Testis (tissue), 3 donors: ENCODE measurements around the gene HSD17B1. TPM values are rescaled to one million over a fixed set of nuclear protein-coding genes. Genes with fewer than 3 reads are reported as not detected.

ENCODE experiments used
- DNase-seq: peaks from one replicate; pipeline ENCODE4 v3.0.0-alpha.2; 2019
- H3K27ac ChIP-seq, 2 donors: fragments of 200-600 bp; sonication (generic); one replicate each; pipeline ENCODE4 v1.5.1; 2019
- H3K27me3 ChIP-seq: fragments of 200-600 bp; sonication (generic); one replicate; pipeline ENCODE4 v1.5.1; 2019
- H3K36me3 ChIP-seq: fragments of 200-600 bp; sonication (generic); one replicate; pipeline ENCODE4 v1.5.1; 2017; ENCODE audit warnings: low read depth; ENCODE audit errors: missing control alignments
- H3K4me1 ChIP-seq: fragments of 200-600 bp; sonication (generic); one replicate; pipeline ENCODE4 v1.5.1; 2019
- H3K4me3 ChIP-seq, 2 donors: fragments of 200-600 bp; sonication (generic); one replicate each; pipeline ENCODE4 v1.5.1; 2017 to 2019
- H3K9me3 ChIP-seq: fragments of 200-600 bp; sonication (generic); one replicate; pipeline ENCODE4 v1.5.1; 2017
- POLR2A ChIP-seq: fragments of 450-650 bp; IDR thresholded peaks from one replicate; pipeline ENCODE4 v1.6.1; 2017; ENCODE audit warnings: antibody characterized with exemption, mild to moderate bottlenecking, moderate library complexity
- WGBS, 2 donors: methylation state at CpG; one replicate each; pipeline ENCODE4 v1.1.5; 2018; 5-methylcytosine and 5-hydroxymethylcytosine counted together
- intact Hi-C: fragments of 100-400 bp; cut with DNase I; formaldehyde crosslinking; loops from one replicate; pipeline ENCODE4 v1.15.1; 2023; ENCODE audit warnings: low total_unique reads
- polyA plus RNA-seq: library from polyadenylated mRNA; stranded (reverse); fragments of 350-450 nt; fragmentation: Illumina TruSeq; extraction: RNeasy Lipid Tissue Mini Kit (QIAGEN cat#74804); gene quantifications from one replicate; pipeline ENCODE4 v1.2.3, GENCODE V29; 2014; ENCODE audit warnings: low read depth, low replicate concordance; ENCODE audit not compliant: insufficient read depth
- total RNA-seq, 2 donors: library from RNA; depleted of rRNA; stranded (reverse); fragments of >200 nt; gene quantifications; one replicate each; pipeline ENCODE4 v1.2.3, GENCODE V29; 2016
- TF ChIP-seq, protein P1 (sequence below), 3 experiments: fragments of 450-650 bp in 2 of 3; fragments of 200-600 bp in 1 of 3; sonication (generic) in 1 of 3; IDR thresholded peaks; one replicate each; pipeline ENCODE4 v1.5.1; 2016 to 2019; ENCODE audit warnings: antibody characterized with exemption in 3 of 3, mild to moderate bottlenecking in 2 of 3, moderate library complexity in 1 of 3

HSD17B1 gene
- total and polyA plus RNA-seq, 3 donors from 2014 or later, result 7.1 to 14.4 (median 13.8) TPM

DNA sequence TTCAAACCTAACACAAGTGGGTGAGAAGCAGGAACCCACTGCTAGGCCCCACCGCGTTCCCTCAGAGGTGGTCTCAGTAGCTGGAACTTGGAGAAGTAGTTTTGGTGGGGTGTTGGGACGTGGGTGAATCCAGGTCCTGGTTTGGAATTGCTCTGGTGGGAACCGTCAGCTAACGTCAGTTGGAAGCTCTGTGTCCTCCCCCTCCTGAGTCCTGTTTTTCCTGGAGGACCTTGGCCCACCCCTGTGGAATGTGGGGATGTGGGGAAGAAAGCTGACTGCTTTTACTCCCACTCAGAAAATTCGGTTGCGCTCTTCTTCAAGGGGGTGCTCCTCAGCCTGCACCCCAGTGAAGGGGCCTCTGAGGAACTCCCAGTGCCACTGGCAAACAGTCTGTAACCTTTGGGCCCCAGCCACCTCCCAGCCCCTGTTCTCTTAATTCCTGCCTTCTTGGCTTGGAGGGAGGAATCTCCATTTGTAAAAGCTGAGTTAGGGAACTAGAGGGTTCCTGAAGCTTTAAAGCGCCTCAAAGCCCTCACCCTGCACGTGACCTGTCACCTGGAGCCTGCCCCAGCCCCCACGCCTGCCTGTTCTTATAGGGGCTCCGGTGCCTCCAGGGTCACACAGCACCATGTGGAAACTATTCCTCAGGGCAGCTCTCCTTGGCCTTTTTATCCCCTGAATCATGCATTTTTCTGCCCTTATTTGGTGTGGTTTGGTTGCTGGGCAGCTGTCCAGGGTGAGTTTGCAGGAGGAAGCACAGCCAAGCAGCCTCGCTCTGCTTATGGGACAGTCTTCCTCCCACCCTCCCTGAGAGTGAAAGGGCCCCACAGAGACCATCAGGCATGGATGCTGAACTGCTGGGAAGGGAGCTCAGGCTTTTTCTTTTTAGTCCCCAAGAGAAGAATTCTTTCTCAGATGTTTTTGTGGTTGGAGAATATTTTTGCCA is 32.9 kb upstream of the HSD17B1 start:
- no peaks in the 10 kb centered on the region for H3K36me3 ChIP-seq

DNA sequence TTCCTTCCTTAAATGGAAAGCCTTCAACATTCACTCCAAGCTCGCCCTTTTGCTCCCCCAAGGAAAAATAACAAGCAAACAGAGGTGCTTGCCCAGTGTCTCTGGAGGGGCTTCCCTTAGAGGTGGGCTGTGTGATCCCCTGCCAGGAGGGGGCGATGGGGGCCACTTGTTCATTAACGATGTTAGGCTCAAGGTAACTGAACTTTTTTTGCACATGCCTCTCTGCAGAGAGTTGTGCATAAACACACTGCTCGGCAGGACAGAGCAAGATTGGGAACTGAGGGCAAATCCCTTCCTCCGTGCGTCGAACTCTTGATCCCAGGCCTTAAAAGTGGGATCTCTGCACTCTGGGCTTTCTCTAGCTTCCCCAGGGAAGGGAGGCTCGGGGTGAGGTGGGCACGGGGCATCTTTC is 32.2 kb upstream of the HSD17B1 start:
- H3K27me3 ChIP-seq, result no peaks in the 10 kb centered on the region
- TF ChIP-seq POLR2A, result no peak
- TF ChIP-seq, protein P1, sequence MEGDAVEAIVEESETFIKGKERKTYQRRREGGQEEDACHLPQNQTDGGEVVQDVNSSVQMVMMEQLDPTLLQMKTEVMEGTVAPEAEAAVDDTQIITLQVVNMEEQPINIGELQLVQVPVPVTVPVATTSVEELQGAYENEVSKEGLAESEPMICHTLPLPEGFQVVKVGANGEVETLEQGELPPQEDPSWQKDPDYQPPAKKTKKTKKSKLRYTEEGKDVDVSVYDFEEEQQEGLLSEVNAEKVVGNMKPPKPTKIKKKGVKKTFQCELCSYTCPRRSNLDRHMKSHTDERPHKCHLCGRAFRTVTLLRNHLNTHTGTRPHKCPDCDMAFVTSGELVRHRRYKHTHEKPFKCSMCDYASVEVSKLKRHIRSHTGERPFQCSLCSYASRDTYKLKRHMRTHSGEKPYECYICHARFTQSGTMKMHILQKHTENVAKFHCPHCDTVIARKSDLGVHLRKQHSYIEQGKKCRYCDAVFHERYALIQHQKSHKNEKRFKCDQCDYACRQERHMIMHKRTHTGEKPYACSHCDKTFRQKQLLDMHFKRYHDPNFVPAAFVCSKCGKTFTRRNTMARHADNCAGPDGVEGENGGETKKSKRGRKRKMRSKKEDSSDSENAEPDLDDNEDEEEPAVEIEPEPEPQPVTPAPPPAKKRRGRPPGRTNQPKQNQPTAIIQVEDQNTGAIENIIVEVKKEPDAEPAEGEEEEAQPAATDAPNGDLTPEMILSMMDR (IDR thresholded peaks at IDR 0.05), result no peak
- peaks cover 83% of the 10 kb centered on the region for H3K4me1 ChIP-seq
- H3K4me3 ChIP-seq, result no peak overlapping the region
- H3K36me3 ChIP-seq, result no peaks in the 10 kb centered on the region
- no peaks in the 10 kb centered on the region for H3K9me3 ChIP-seq
- no peak for DNase-seq
- intact Hi-C loops, result loop anchor here (10.0 kb wide), 1 partner anchor 96 kb away; the partner anchor contains the start of gene CAVIN1
- 33 to 44% methylated on average over 9 of the region's 9 CpGs for WGBS, 2 donors
- peak overlapping the region; percentile 93 for H3K27ac ChIP-seq

More for the DNA sequence above, 32.9 kb upstream of the HSD17B1 start:
- Histone ChIP-seq H3K27ac (peak overlapping the region; percentile 93), H3K4me3 (no peak overlapping the region), H3K4me1 (peaks cover 79% of the 10 kb centered on the region), H3K9me3 (no peaks in the 10 kb centered on the region), H3K27me3 (no peaks in the 10 kb centered on the region)
- TF ChIP-seq POLR2A, result no peak
- TF ChIP-seq, protein P1 (IDR thresholded peaks at IDR 0.05), result no peak
- 21 to 29% methylated on average over 11 to 12 of the region's 12 CpGs for WGBS, 2 donors
- intact Hi-C loops, result loop anchor here (5.0 to 10.0 kb wide), 2 partner anchors 95 to 198 kb away; partner anchors contain the start of gene CAVIN1
- DNase-seq, result peak; percentile 98

DNA sequence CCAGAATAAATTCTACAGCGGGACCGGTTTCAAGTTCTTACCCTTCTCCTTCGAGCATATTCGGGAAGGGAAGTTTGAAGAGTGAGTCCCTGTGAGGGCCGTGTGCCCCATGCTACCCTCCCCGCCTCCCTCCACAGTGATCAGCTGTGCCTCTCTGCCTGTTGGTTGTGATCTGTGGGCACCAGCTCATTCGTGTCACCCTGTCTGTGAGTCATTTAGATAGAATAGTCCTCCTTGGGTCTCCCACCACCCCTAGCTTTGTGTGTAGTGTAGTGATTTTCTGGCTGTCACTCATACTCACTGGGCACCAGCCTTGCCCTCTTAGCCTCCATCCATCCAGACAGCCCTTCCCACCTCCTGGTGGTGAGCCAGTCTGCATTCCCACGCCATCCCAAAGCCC is 31.7 kb upstream of the HSD17B1 start:
- Histone ChIP-seq H3K27me3 (no peaks in the 10 kb centered on the region), H3K4me3 (no peak overlapping the region), H3K36me3 (no peaks in the 10 kb centered on the region), H3K27ac (peak overlapping the region; percentile 93), H3K9me3 (no peaks in the 10 kb centered on the region), H3K4me1 (peaks cover 84% of the 10 kb centered on the region)
- 49 to 69% methylated on average over 8 of the region's 8 CpGs for WGBS, 2 donors
- DNase-seq, result no peak
- intact Hi-C loops, result loop anchor here (10.0 kb wide), 1 partner anchor 96 kb away; the partner anchor contains the start of gene CAVIN1
- no peak for TF ChIP-seq POLR2A
- TF ChIP-seq, protein P1 (IDR thresholded peaks at IDR 0.05), result no peak

DNA sequence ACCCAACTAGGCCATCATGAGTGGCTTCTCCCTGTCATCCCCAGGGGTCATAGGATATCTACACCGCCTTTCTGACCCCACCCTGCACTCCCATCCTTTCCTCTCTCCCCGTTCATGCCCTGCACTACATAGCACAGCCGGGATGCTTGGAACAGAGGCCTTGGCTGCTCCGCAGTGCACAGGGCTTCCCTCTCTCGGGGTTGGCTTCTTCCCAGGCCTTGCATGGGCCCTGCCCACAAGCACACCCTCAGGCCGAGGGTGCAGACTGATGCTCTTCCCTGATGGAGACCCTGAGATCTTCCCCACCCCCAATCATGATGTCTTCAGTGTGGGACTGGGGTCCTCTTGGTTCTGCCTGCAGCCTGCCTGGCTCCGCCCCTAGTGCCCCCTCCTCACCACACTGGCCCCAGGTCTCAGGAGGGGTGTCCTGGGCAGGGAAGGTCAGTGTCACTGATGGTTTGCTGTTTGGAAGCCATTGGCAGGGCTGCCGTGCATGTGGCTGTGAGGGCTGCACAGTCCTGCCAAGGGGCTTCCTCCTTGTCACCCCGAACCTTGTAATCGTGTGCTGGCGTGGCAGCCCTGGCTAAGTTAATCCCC is 31.0 kb upstream of the HSD17B1 start:
- WGBS, 2 donors, result 47 to 51% methylated on average over 4 to 11 of the region's 11 CpGs
- Histone ChIP-seq H3K27ac (peak overlapping the region; percentile 93), H3K36me3 (no peaks in the 10 kb centered on the region), H3K4me1 (peaks cover 84% of the 10 kb centered on the region), H3K4me3 (no peak overlapping the region), H3K9me3 (no peaks in the 10 kb centered on the region), H3K27me3 (no peaks in the 10 kb centered on the region)
- TF ChIP-seq POLR2A, result no peak
- TF ChIP-seq, protein P1 (IDR thresholded peaks at IDR 0.05), result no peak
- DNase-seq, result peak; percentile 59
- intact Hi-C loops, result loop anchor here (10.0 kb wide), 1 partner anchor 97 kb away; the partner anchor contains the start of gene CAVIN1
